Neural progenitor cell (in vitro differentiated cells): ENCODE measurements around the gene POP4.

Experiments used
- EZH2 ChIP-seq: fragments of 200-600 bp; sonication (generic); IDR thresholded peaks from 2 replicates; pipeline ENCODE4 v1.6.1; 2017; ENCODE audit warnings: antibody characterized with exemption, mild to moderate bottlenecking, moderate library complexity
- EZH2phosphoT487 ChIP-seq: fragments of 200-600 bp; sonication (generic); IDR thresholded peaks from 2 replicates; pipeline ENCODE4 v1.6.1; 2017; ENCODE audit warnings: antibody characterized with exemption
- TF ChIP-seq, protein P1 (sequence below): fragments of 200-600 bp; sonication (generic); IDR thresholded peaks from 2 replicates; pipeline ENCODE4 v1.5.1; 2017; ENCODE audit warnings: antibody characterized with exemption, mild to moderate bottlenecking

DNA sequence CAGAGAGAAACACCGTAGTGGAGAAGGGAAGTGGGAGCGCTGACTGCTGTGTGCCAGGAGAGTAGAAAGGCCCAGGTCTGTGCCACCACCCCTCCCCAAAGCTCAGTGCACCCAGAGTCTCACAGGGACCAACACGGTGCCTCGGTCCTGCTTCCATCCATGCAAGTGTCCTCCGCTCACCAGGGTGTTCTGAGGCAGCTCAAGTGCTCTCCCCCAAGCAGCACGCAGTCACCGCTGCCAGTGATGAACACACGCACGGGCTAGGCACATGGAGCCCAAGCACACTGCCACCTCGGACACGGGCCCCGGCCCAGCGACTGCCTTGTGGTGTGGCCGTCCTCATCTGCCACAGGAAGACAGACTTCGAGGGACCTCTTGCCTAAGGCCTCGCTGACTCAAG lies 10.5 kb downstream of the POP4 start:
- TF ChIP-seq EZH2: no peak
- TF ChIP-seq, protein P1, sequence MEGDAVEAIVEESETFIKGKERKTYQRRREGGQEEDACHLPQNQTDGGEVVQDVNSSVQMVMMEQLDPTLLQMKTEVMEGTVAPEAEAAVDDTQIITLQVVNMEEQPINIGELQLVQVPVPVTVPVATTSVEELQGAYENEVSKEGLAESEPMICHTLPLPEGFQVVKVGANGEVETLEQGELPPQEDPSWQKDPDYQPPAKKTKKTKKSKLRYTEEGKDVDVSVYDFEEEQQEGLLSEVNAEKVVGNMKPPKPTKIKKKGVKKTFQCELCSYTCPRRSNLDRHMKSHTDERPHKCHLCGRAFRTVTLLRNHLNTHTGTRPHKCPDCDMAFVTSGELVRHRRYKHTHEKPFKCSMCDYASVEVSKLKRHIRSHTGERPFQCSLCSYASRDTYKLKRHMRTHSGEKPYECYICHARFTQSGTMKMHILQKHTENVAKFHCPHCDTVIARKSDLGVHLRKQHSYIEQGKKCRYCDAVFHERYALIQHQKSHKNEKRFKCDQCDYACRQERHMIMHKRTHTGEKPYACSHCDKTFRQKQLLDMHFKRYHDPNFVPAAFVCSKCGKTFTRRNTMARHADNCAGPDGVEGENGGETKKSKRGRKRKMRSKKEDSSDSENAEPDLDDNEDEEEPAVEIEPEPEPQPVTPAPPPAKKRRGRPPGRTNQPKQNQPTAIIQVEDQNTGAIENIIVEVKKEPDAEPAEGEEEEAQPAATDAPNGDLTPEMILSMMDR: no peak
- TF ChIP-seq EZH2phosphoT487: no peak
